Measurements from ENCODE around the gene DND1.

The DND1 gene

GRCh38 chr5:140694276-140694675 is 20.9 kb upstream of the DND1 start:
- Histone ChIP-seq H3K4me1 (ENCODE audit: control insufficient read depth in 1 of 2, insufficient read depth in 1 of 2, low read depth in 1 of 2, low read length in 1 of 2) (peaks cover 21 to 24% of the 10 kb centered on the region in 2 experiments), H3K4me3 (ENCODE audit: low read depth in 1 of 2, low read length in 1 of 2) (no peak overlapping the region), H3K27ac (no peak overlapping the region), H3K9me3 (no peaks in the 10 kb centered on the region), H3K36me3 (peaks cover 60% of the 10 kb centered on the region), H3K27me3 (no peaks in the 10 kb centered on the region)
- TF ChIP-seq CTCF (IDR thresholded peaks at IDR 0.05) = no peak

- Histone ChIP-seq H3K9me3 (no peaks in the 10 kb centered on the region), H3K4me3 (ENCODE audit: low read depth in 1 of 2, low read length in 1 of 2) (peak within 1 kb of the TSS; percentile 69 to 91), H3K4me1 (ENCODE audit: control insufficient read depth in 1 of 2, insufficient read depth in 1 of 2, low read depth in 1 of 2, low read length in 1 of 2) (peaks cover 21 to 24% of the 10 kb centered on the region in 2 experiments), H3K36me3 (peaks cover 43% of the 10 kb centered on the region), H3K27me3 (no peaks in the 10 kb centered on the region), H3K27ac (peak within 1 kb of the TSS; percentile 95)
- TF ChIP-seq CTCF (IDR thresholded peaks at IDR 0.05) = no peak
These were observed 17.9 kb upstream of the DND1 start, which contains the start of the genes HARS1 and HARS2 for GRCh38 chr5:140690941-140691924. HARS1 (minus strand) TSS chr5:140691370; CDS start chr5:140691304, 66 bp downstream. HARS2 (plus strand) TSS chr5:140691455; CDS start chr5:140691649, 194 bp downstream.

DNA sequence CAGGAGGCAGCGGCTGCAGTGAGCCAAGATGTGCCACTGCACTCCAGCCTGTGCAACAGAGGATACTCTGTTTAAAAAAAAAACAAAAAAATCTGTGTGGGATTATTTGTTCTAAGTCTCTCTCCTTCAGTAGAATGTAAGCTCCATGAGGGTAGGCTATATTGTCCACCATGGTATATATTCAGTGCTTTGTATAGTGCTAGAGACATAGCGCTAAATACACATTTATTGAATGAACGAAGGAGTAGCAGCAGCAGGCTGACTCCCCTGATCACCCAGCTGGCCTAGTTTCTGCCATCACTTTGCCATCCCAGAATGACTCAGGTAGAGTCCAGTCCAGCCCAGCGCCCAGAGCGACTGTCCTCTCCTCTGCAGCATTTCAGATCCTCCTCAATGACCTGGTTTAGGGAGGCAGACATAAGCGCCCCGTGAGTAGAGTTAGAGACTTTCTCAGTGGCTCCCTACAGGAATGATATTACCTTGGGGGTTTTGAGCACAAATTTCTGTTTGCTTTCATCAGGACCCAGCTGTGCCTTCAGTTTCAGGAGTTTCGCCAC is 17.1 kb upstream of the DND1 start:
- Histone ChIP-seq H3K36me3 (peaks cover 39% of the 10 kb centered on the region), H3K9me3 (no peaks in the 10 kb centered on the region), H3K4me1 (ENCODE audit: control insufficient read depth in 1 of 2, insufficient read depth in 1 of 2, low read depth in 1 of 2, low read length in 1 of 2) (peaks cover 21 to 24% of the 10 kb centered on the region in 2 experiments), H3K27me3 (no peaks in the 10 kb centered on the region), H3K4me3 (ENCODE audit: low read depth in 1 of 2, low read length in 1 of 2) (peak overlapping the region; percentile 69 to 91), H3K27ac (peak overlapping the region; percentile 95)
- TF ChIP-seq CTCF (IDR thresholded peaks at IDR 0.05) = no peak

- H3K9me3 ChIP-seq = no peaks in the 10 kb centered on the region
- H3K4me1 ChIP-seq (ENCODE audit: control insufficient read depth in 1 of 2, insufficient read depth in 1 of 2, low read depth in 1 of 2, low read length in 1 of 2) = no peaks in the 10 kb centered on the region
- no peak overlapping the region for H3K27ac ChIP-seq
- no peaks in the 10 kb centered on the region for H3K27me3 ChIP-seq
- TF ChIP-seq CTCF (IDR thresholded peaks at IDR 0.05) = no peak
- H3K36me3 ChIP-seq = peaks cover 82% of the 10 kb centered on the region
- H3K4me3 ChIP-seq (ENCODE audit: low read depth in 1 of 2, low read length in 1 of 2) = no peak overlapping the region
These were observed 5.6 kb upstream of the DND1 start for GRCh38 chr5:140678993-140679392.

GRCh38 chr5:140677947-140678346 is 4.6 kb upstream of the DND1 start:
- no peaks in the 10 kb centered on the region for H3K9me3 ChIP-seq
- no peak overlapping the region for H3K27ac ChIP-seq
- H3K36me3 ChIP-seq = peaks cover 84% of the 10 kb centered on the region
- H3K27me3 ChIP-seq = no peaks in the 10 kb centered on the region
- no peak for TF ChIP-seq CTCF (IDR thresholded peaks at IDR 0.05)
- no peaks in the 10 kb centered on the region for H3K4me1 ChIP-seq (ENCODE audit: control insufficient read depth in 1 of 2, insufficient read depth in 1 of 2, low read depth in 1 of 2, low read length in 1 of 2)
- no peak overlapping the region for H3K4me3 ChIP-seq (ENCODE audit: low read depth in 1 of 2, low read length in 1 of 2)

All from neutrophil (primary cell).